IMR-90 (cell line): ENCODE measurements around the gene BICD1. TPM values are rescaled to one million over a fixed set of nuclear protein-coding genes. Genes with fewer than 3 reads are reported as not detected.
A peak's percentile ranks its signal among the peaks of the same experiment; 100 is the strongest.

ENCODE experiments used
- ATAC-seq: fragments of 200-7000 bp; cut with Tn5 transposase; 2 replicates; pipeline ENCODE4 v1.9.1; 2020; ENCODE audit warnings: low read depth, mild to moderate bottlenecking, moderate library complexity
- BruUV-seq: library from RNA; stranded (reverse); fragments of 400-500 nt; replicated peaks from 2 replicates; lab custom pipeline; 2021; lab: Mats Ljungman, UMichigan
- CTCF ChIA-PET: fragments of 300-600 bp; formaldehyde crosslinking; extraction: SDS; loops from one replicate; lab custom pipeline; 2021; ENCODE audit warnings: antibody characterized with exemption; lab: Yijun Ruan, JAX
- POLR2A ChIA-PET: fragments of 300-600 bp; sonication (Branson Sonifier 250); formaldehyde crosslinking; loops from one replicate; lab custom pipeline; 2022; ENCODE audit warnings: antibody characterized with exemption; ENCODE audit not compliant: unreplicated experiment; lab: Charles Lee
- DNase-seq: peaks from one replicate; pipeline ENCODE4 v3.0.0; 2013
- H2AFZ ChIP-seq: replicated peaks from 2 replicates; pipeline ENCODE3; 2013; ENCODE audit warnings: low read length, mild to moderate bottlenecking; ENCODE audit not compliant: poor library complexity
- H2AK5ac ChIP-seq: 2 replicates; pipeline ENCODE4 v1.6.1; 2013; ENCODE audit warnings: low read depth, low read length, inconsistent platforms
- H2AK9ac ChIP-seq: replicated peaks from 2 replicates; pipeline ENCODE3; 2013; ENCODE audit warnings: mild to moderate bottlenecking, low read depth, low read length, moderate library complexity; ENCODE audit not compliant: poor library complexity
- H2BK120ac ChIP-seq: 2 replicates; pipeline ENCODE4 v1.6.1; 2013; ENCODE audit warnings: low read depth, low read length, inconsistent platforms
- H2BK15ac ChIP-seq: 3 replicates; pipeline ENCODE4 v1.6.1; 2013; ENCODE audit warnings: low read depth, low read length, inconsistent platforms
- H2BK20ac ChIP-seq: 2 replicates; pipeline ENCODE4 v1.6.1; 2013; ENCODE audit warnings: low read depth, mild to moderate bottlenecking, inconsistent platforms, low read length, moderate library complexity
- H2BK5ac ChIP-seq: 2 replicates; pipeline ENCODE4 v1.6.1; 2013; ENCODE audit warnings: mild to moderate bottlenecking, low read depth, low read length, inconsistent platforms; ENCODE audit not compliant: poor library complexity, severe bottlenecking
- H3K14ac ChIP-seq: replicated peaks from 2 replicates; pipeline ENCODE4 v1.6.1; 2013; ENCODE audit warnings: low read depth, low read length, inconsistent platforms
- H3K18ac ChIP-seq: 2 replicates; pipeline ENCODE4 v1.6.1; 2013; ENCODE audit warnings: low read depth, low read length, control low read depth
- H3K23ac ChIP-seq: 2 replicates; pipeline ENCODE4 v1.6.1; 2013; ENCODE audit warnings: low read depth, low read length, inconsistent platforms
- H3K27ac ChIP-seq: 2 replicates; pipeline ENCODE4 v1.5.1; 2013; ENCODE audit warnings: mild to moderate bottlenecking, control low read depth, low read length; ENCODE audit not compliant: insufficient read depth
- H3K27me3 ChIP-seq: 2 replicates; pipeline ENCODE4 v1.6.1; 2013; ENCODE audit warnings: low read length; ENCODE audit not compliant: control insufficient read depth, insufficient read depth
- H3K36me3 ChIP-seq: 2 replicates; pipeline ENCODE4 v1.6.1; 2013; ENCODE audit warnings: low read length, mixed read lengths; ENCODE audit not compliant: control insufficient read depth, insufficient read depth
- H3K4ac ChIP-seq: 2 replicates; pipeline ENCODE4 v1.6.1; 2013; ENCODE audit warnings: low read depth, low read length, inconsistent platforms
- H3K4me1 ChIP-seq: 2 replicates; pipeline ENCODE4 v1.6.1; 2013; ENCODE audit warnings: low read length, mixed read lengths; ENCODE audit not compliant: control insufficient read depth, insufficient read depth
- H3K4me2 ChIP-seq: 2 replicates; pipeline ENCODE4 v1.6.1; 2013; ENCODE audit warnings: low read depth, mild to moderate bottlenecking, control low read depth, low read length, moderate library complexity
- H3K4me3 ChIP-seq: 2 replicates; pipeline ENCODE4 v1.5.1; 2013; ENCODE audit warnings: low read depth, mild to moderate bottlenecking, control low read depth, low read length, moderate library complexity; ENCODE audit not compliant: insufficient read depth
- H3K56ac ChIP-seq: 2 replicates; pipeline ENCODE4 v1.6.1; 2013; ENCODE audit warnings: low read length, inconsistent platforms; ENCODE audit not compliant: insufficient read depth; ENCODE audit errors: extremely low read depth
- H3K79me1 ChIP-seq, 2 experiments: 2 replicates each; pipeline ENCODE4 v1.6.1; 2013; ENCODE audit warnings: low read length in 2 of 2, inconsistent platforms in 1 of 2, low read depth in 1 of 2
- H3K9ac ChIP-seq: 2 replicates; pipeline ENCODE4 v1.6.1; 2013; ENCODE audit warnings: low read depth, low read length, control low read depth
- H3K9me1 ChIP-seq: 2 replicates; pipeline ENCODE4 v1.6.1; 2013; ENCODE audit warnings: low read length, inconsistent platforms; ENCODE audit not compliant: insufficient read depth
- H3K9me3 ChIP-seq: 2 replicates; pipeline ENCODE4 v1.6.1; 2013; ENCODE audit warnings: low read length; ENCODE audit not compliant: control insufficient read depth, insufficient read depth
- H4K20me1 ChIP-seq: 2 replicates; pipeline ENCODE4 v1.6.1; 2013; ENCODE audit warnings: low read length, inconsistent platforms; ENCODE audit not compliant: insufficient read depth
- H4K5ac ChIP-seq: 2 replicates; pipeline ENCODE4 v1.6.1; 2013; ENCODE audit warnings: mild to moderate bottlenecking, low read depth, low read length, control low read depth
- H4K8ac ChIP-seq, 2 experiments: 2 replicates each; pipeline ENCODE4 v1.6.1; 2013; ENCODE audit warnings: low read depth in 2 of 2, low read length in 2 of 2, control low read depth in 1 of 2, inconsistent platforms in 1 of 2
- H4K91ac ChIP-seq: 2 replicates; pipeline ENCODE4 v1.6.1; 2013; ENCODE audit warnings: low read depth, low read length, inconsistent platforms; ENCODE audit not compliant: insufficient read depth
- BHLHE40 ChIP-seq: fragments of 150-350 bp; IDR thresholded peaks from 2 replicates; pipeline ENCODE4 v1.6.1; 2016; ENCODE audit warnings: mild to moderate bottlenecking, low read depth, low read length
- CEBPB ChIP-seq: IDR thresholded peaks from 2 replicates; pipeline ENCODE4 v1.6.1; 2012; ENCODE audit warnings: low read depth, low read length, improper control_type of control experiment
- CHD1 ChIP-seq: IDR thresholded peaks from 2 replicates; pipeline ENCODE4 v1.6.1; 2012; ENCODE audit warnings: low read depth, low read length, improper control_type of control experiment
- MAZ ChIP-seq: IDR thresholded peaks from 2 replicates; pipeline ENCODE4 v1.6.1; 2012; ENCODE audit warnings: low read depth, mild to moderate bottlenecking, low read length, improper control_type of control experiment, moderate library complexity, borderline replicate concordance
- POLR2A ChIP-seq: IDR thresholded peaks from 2 replicates; pipeline ENCODE4 v1.6.1; 2012; ENCODE audit warnings: mild to moderate bottlenecking, low read depth, low read length
- RCOR1 ChIP-seq: IDR thresholded peaks from 2 replicates; pipeline ENCODE4 v1.6.1; 2012; ENCODE audit warnings: mild to moderate bottlenecking, low read length, improper control_type of control experiment; ENCODE audit not compliant: insufficient replicate concordance
- dilution Hi-C: fragments of 300-500 bp; cut with HindIII; formaldehyde crosslinking; loops from one replicate; pipeline ENCODE4 v1.14.3; 2018; ENCODE audit warnings: low sequenced_read_pairs; ENCODE audit not compliant: unreplicated experiment
- in situ Hi-C: fragments of 300-500 bp; cut with MboI; formaldehyde crosslinking; loops from 3 replicates; pipeline ENCODE4 v1.14.3; 2019; ENCODE audit warnings: low sequenced_read_pairs, inconsistent platforms, mixed read lengths
- intact Hi-C: fragments of 100-400 bp; cut with micrococcal nuclease; formaldehyde crosslinking; loops from 2 replicates; pipeline ENCODE4 v1.10.0; 2022
- polyA plus RNA-seq, 3 experiments: library from polyadenylated mRNA; depleted of rRNA; stranded (reverse); fragments of >200 nt; gene quantifications; 2 replicates each; pipeline ENCODE4 v1.2.3, GENCODE V29; 2012; ENCODE audit warnings: low replicate concordance in 1 of 3
- total RNA-seq: library from RNA; depleted of rRNA; stranded (reverse); fragments of >200 nt; gene quantifications from 2 replicates; pipeline ENCODE4 v1.2.3, GENCODE V29; 2012
- TF ChIP-seq, protein P1 (sequence below): conservative IDR thresholded peaks from 2 replicates; pipeline ENCODE4 v1.5.1; 2012; ENCODE audit warnings: mild to moderate bottlenecking, low read depth, low read length, improper control_type of control experiment
- TF ChIP-seq, protein P2 (sequence below): fragments of 150-350 bp; IDR thresholded peaks from 2 replicates; pipeline ENCODE4 v1.6.1; 2016; ENCODE audit warnings: low read depth, mild to moderate bottlenecking, low read length, moderate library complexity, borderline replicate concordance

Gene BICD1
- total and polyA plus RNA-seq, 2 of the 4 experiments (the other 2 are of a cell fraction) = 17.2 to 21.8 TPM

DNA sequence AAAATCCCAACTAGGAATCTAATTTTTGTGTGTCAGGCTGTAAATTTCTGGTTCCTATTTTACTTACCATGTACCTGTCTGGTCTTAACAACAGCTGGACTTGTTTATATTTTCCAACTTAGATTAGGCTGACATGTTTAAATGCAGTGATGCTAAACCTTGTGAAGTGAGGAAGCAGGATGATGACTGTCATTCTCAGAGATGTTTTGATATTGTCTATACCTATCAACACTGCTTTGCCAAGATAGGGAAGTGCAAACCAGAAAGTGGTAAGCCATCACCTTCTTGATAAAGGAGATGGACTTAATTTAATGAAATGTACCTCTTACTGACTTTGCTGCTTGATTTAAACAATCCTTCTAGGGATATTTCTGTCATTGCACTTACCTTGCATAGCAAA, 2.1 kb downstream of the BICD1 start:
- Histone ChIP-seq H4K91ac (no peak overlapping the region), H2BK120ac (peak overlapping the region; percentile 35), H3K9me1 (peaks cover 9% of the 10 kb centered on the region), H2BK15ac (no peak overlapping the region), H3K4ac (peak overlapping the region; percentile 50; the same call in 1 of the 2 replicates), H3K36me3 (peaks cover 5% of the 10 kb centered on the region; the same call in 1 of the 2 replicates), H3K79me1 (peaks cover 0 to 38% of the 10 kb centered on the region in 2 experiments; a peak in 2 of 4 replicates), H3K23ac (peak overlapping the region; percentile 54; the same call in 1 of the 2 replicates), H3K14ac (0 out of 2 replicates have a peak overlapping the region, but pooled peaks have one; percentile 20), H3K27me3 (no peaks in the 10 kb centered on the region), H2BK20ac (0 out of 2 replicates have a peak overlapping the region, but pooled peaks have one; percentile 13), H3K4me1 (peaks cover 4% of the 10 kb centered on the region), H3K27ac (no peak overlapping the region), H3K18ac (peak overlapping the region; percentile 37; the same call in 1 of the 2 replicates), H4K5ac (no peak overlapping the region), H4K8ac (no peak overlapping the region; a peak in 1 of 4 replicates), H3K56ac (no peak overlapping the region), H2AK9ac (no peak overlapping the region), H2AK5ac (peak overlapping the region; percentile 86; the same call in 1 of the 2 replicates), H2BK5ac (peak overlapping the region; percentile 97), H4K20me1 (peaks cover 5% of the 10 kb centered on the region), H2AFZ (no peak overlapping the region), H3K4me3 (peak overlapping the region; percentile 85), H3K9ac (peak overlapping the region; percentile 72; the same call in 1 of the 2 replicates), H3K4me2 (peak overlapping the region; percentile 98), H3K9me3 (no peaks in the 10 kb centered on the region)
- ChIA-PET CTCF (no interaction called here), POLR2A (no interaction called here)
- TF ChIP-seq MAZ (no peak), CEBPB (no peak), CHD1 (no peak), RCOR1 (no peak), POLR2A (no peak), BHLHE40 (no peak)
- TF ChIP-seq, protein P1, sequence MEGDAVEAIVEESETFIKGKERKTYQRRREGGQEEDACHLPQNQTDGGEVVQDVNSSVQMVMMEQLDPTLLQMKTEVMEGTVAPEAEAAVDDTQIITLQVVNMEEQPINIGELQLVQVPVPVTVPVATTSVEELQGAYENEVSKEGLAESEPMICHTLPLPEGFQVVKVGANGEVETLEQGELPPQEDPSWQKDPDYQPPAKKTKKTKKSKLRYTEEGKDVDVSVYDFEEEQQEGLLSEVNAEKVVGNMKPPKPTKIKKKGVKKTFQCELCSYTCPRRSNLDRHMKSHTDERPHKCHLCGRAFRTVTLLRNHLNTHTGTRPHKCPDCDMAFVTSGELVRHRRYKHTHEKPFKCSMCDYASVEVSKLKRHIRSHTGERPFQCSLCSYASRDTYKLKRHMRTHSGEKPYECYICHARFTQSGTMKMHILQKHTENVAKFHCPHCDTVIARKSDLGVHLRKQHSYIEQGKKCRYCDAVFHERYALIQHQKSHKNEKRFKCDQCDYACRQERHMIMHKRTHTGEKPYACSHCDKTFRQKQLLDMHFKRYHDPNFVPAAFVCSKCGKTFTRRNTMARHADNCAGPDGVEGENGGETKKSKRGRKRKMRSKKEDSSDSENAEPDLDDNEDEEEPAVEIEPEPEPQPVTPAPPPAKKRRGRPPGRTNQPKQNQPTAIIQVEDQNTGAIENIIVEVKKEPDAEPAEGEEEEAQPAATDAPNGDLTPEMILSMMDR = no peak
- TF ChIP-seq, protein P2, sequence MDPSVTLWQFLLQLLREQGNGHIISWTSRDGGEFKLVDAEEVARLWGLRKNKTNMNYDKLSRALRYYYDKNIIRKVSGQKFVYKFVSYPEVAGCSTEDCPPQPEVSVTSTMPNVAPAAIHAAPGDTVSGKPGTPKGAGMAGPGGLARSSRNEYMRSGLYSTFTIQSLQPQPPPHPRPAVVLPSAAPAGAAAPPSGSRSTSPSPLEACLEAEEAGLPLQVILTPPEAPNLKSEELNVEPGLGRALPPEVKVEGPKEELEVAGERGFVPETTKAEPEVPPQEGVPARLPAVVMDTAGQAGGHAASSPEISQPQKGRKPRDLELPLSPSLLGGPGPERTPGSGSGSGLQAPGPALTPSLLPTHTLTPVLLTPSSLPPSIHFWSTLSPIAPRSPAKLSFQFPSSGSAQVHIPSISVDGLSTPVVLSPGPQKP = no peak
- no peak for ATAC-seq
- dilution Hi-C loops = no loop called here
- no peak for DNase-seq
- no TSS peak for BruUV-seq
- in situ Hi-C loops = no loop called here
- intact Hi-C loops = loop anchor here (5.0 kb wide), 1 partner anchor 426 kb away; no protein-coding TSS in a partner anchor
